GM12801 (cell line): Measurements from ENCODE around the gene DZIP3.

Experiments
- TF ChIP-seq, protein P1 (sequence below): IDR thresholded peaks from one replicate; pipeline ENCODE4 v1.5.1; 2011; ENCODE audit warnings: control low read depth; ENCODE audit not compliant: insufficient read length; ENCODE audit errors: extremely low read depth

Gene DZIP3

GRCh38 chr3:108554913-108555571 lies 34.5 kb upstream of the DZIP3 start:
- TF ChIP-seq, protein P1, sequence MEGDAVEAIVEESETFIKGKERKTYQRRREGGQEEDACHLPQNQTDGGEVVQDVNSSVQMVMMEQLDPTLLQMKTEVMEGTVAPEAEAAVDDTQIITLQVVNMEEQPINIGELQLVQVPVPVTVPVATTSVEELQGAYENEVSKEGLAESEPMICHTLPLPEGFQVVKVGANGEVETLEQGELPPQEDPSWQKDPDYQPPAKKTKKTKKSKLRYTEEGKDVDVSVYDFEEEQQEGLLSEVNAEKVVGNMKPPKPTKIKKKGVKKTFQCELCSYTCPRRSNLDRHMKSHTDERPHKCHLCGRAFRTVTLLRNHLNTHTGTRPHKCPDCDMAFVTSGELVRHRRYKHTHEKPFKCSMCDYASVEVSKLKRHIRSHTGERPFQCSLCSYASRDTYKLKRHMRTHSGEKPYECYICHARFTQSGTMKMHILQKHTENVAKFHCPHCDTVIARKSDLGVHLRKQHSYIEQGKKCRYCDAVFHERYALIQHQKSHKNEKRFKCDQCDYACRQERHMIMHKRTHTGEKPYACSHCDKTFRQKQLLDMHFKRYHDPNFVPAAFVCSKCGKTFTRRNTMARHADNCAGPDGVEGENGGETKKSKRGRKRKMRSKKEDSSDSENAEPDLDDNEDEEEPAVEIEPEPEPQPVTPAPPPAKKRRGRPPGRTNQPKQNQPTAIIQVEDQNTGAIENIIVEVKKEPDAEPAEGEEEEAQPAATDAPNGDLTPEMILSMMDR: no peak

DNA sequence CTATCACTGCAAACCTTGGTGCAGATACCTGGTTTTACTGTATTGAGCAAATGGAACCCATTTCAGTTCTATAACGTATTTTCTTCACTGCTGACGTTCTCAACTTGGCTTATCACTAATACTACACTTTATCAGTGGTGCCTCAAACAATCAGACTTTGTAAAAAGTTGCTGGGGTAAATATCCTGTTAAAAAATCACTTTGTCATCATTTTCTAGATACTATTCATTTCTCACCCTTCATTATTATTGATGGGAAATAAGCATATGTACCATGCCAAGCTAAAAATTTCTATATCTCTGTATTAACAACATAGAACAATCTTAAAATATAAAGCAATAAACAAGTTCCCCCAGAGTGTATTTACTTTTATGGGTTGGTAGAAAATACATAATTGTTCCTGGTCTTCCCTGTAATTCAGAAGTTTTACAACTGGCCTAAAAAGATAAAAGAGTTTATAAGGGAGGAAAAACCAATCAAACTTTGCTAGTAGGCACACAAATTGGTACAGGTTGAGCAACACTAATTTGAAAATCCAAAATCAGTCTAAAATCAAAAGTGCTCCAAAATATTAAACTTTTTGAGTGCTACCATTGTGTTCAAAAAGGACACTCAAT lies 33.4 kb upstream of the DZIP3 start:
- TF ChIP-seq, protein P1: no peak

DNA sequence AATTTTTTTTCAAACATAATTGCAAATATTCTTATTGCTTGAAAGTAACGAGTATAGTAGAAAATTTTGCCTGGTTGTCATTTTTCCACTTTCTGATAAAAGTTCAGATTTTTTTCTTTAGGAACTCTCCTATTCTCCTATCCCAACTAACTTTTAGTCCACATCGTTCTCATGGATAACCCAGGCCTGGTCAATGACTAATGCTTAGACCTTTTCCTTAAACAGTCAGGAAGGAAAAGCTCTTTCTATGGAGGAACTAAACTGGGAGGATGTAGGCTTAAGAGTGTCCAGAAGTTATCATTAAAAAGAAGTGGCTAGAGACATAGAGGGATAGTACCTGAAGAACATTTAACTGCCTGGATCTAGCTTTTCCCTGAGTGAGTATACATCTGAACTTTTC lies 27.0 kb upstream of the DZIP3 start:
- TF ChIP-seq, protein P1: no peak

- TF ChIP-seq, protein P1: no peak
Measured at GRCh38 chr3:108564564-108564963, 25.0 kb upstream of the DZIP3 start.

DNA sequence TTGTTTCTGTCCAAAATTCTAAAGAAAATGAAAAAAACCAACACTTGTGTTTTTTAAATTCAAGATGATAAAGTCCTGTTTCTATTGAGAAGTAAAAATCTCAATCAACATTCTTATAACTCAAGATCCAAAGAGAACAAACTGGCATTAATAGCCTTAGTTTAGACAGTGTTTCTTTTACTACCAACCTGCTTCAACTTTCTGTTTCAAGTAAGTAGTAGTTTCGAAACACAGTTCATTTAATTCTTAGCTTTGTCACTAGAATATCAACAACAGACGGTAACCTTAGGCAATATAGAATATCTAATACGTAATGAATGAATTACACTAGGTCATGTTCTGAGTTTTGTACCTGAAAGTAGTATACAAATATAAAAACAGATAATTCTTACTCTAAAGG lies 24.0 kb upstream of the DZIP3 start:
- TF ChIP-seq, protein P1: no peak

- TF ChIP-seq, protein P1: no peak
Measured at GRCh38 chr3:108566599-108566998, 22.9 kb upstream of the DZIP3 start.

- TF ChIP-seq, protein P1: no peak
Measured at GRCh38 chr3:108569336-108569735, 20.2 kb upstream of the DZIP3 start.

DNA sequence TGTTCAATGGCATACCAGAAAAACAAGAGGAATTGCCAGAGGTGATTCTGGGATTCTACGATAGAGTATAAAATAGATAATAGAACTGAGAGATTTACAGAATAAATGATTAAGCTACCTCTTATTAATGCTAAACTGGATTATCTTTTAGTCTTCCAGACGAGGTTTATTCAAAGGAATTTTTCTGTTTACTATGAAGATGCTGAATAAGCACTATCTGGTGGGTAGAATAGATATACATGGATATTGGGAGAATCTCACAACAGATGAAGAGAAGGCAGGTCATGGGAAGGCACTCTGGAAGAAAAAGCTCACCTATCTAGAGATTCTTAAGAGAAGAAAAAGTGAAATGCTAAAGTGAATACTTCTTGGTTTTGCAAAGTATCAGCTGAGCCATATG lies 11.5 kb upstream of the DZIP3 start:
- TF ChIP-seq, protein P1: no peak
